GM23338 (cell line): ENCODE results near the gene ONECUT1. TPM values are rescaled to one million over a fixed set of nuclear protein-coding genes. Genes with fewer than 3 reads are reported as not detected.

ENCODE experiments used
- ATAC-seq: fragments of 200-7000 bp; cut with Tn5 transposase; 3 replicates; pipeline ENCODE4 v1.9.1; 2020
- DNase-seq: peaks from one replicate; pipeline ENCODE4 v3.0.0-alpha.2; 2015; ENCODE audit warnings: low spot score
- H2AFZ ChIP-seq: fragments of 200-600 bp; sonication (generic); 2 replicates; pipeline ENCODE4 v1.8.0; 2016; ENCODE audit warnings: antibody characterized with exemption, mild to moderate bottlenecking, moderate library complexity
- H3F3A ChIP-seq: fragments of 200-600 bp; sonication (generic); replicated peaks from 2 replicates; pipeline ENCODE4 v1.8.0; 2017; ENCODE audit warnings: antibody characterized with exemption, mixed run types, low read depth
- H3K27ac ChIP-seq: fragments of 200-600 bp; sonication (generic); 2 replicates; pipeline ENCODE4 v1.6.1; 2016; ENCODE audit warnings: low read depth
- H3K27me3 ChIP-seq: fragments of 200-600 bp; sonication (generic); 2 replicates; pipeline ENCODE4 v1.8.0; 2016; ENCODE audit warnings: mild to moderate bottlenecking, mixed run types, moderate library complexity; ENCODE audit not compliant: insufficient read depth
- H3K36me3 ChIP-seq: fragments of 200-600 bp; sonication (generic); 2 replicates; pipeline ENCODE4 v1.8.0; 2016; ENCODE audit warnings: mild to moderate bottlenecking; ENCODE audit not compliant: insufficient read depth
- H3K4me1 ChIP-seq: fragments of 200-600 bp; sonication (generic); 2 replicates; pipeline ENCODE4 v1.8.0; 2016; ENCODE audit warnings: mild to moderate bottlenecking, moderate library complexity; ENCODE audit not compliant: insufficient read depth
- H3K4me2 ChIP-seq: fragments of 200-600 bp; sonication (generic); 2 replicates; pipeline ENCODE4 v1.7.1; 2017; ENCODE audit warnings: mixed run types
- H3K4me3 ChIP-seq: fragments of 200-600 bp; sonication (generic); 2 replicates; pipeline ENCODE4 v1.6.1; 2016; ENCODE audit warnings: mixed run types
- H3K79me2 ChIP-seq: fragments of 200-600 bp; sonication (generic); replicated peaks from 2 replicates; pipeline ENCODE4 v1.8.0; 2017; ENCODE audit warnings: mild to moderate bottlenecking; ENCODE audit not compliant: insufficient read depth
- H3K9me2 ChIP-seq: fragments of 200-600 bp; sonication (generic); 2 replicates; pipeline ENCODE4 v1.8.0; 2017; ENCODE audit not compliant: insufficient read depth
- H4K20me1 ChIP-seq: fragments of 200-600 bp; sonication (generic); replicated peaks from 2 replicates; pipeline ENCODE4 v1.8.0; 2017; ENCODE audit warnings: mild to moderate bottlenecking; ENCODE audit not compliant: insufficient read depth
- H3K27ac Mint-ChIP-seq: 2 replicates; pipeline ENCODE4 v1.8.0; 2020; ENCODE audit warnings: inconsistent platforms, mild to moderate bottlenecking, moderate library complexity, mixed read lengths
- H3K27me3 Mint-ChIP-seq: 3 replicates; pipeline ENCODE4 v1.8.0; 2022; ENCODE audit warnings: low read depth, mild to moderate bottlenecking, moderate library complexity, mixed read lengths, inconsistent platforms; ENCODE audit not compliant: insufficient read depth, poor library complexity
- H3K36me3 Mint-ChIP-seq: 3 replicates; pipeline ENCODE4 v1.8.0; 2021; ENCODE audit warnings: low read depth, mild to moderate bottlenecking, inconsistent platforms, moderate library complexity, mixed read lengths
- H3K4me1 Mint-ChIP-seq: 3 replicates; pipeline ENCODE4 v1.8.0; 2020; ENCODE audit warnings: mild to moderate bottlenecking, inconsistent platforms, mixed read lengths
- H3K4me3 Mint-ChIP-seq: 3 replicates; pipeline ENCODE4 v1.8.0; 2021; ENCODE audit warnings: moderate library complexity, mild to moderate bottlenecking, inconsistent platforms, mixed read lengths
- H3K9me3 Mint-ChIP-seq: 3 replicates; pipeline ENCODE4 v1.8.0; 2020; ENCODE audit warnings: moderate library complexity, mild to moderate bottlenecking, inconsistent platforms, mixed read lengths
- CREB1 ChIP-seq: fragments of 250-450 bp; sonication (Bioruptor Pico); IDR thresholded peaks from 2 replicates; pipeline ENCODE4 v1.5.0; 2020; ENCODE audit warnings: low read depth, mild to moderate bottlenecking, moderate library complexity
- ETS1 ChIP-seq: IDR thresholded peaks from 2 replicates; pipeline ENCODE4 v1.6.1; 2016; ENCODE audit warnings: antibody characterized with exemption
- NANOG ChIP-seq: IDR thresholded peaks from 2 replicates; pipeline ENCODE4 v1.6.1; 2016; ENCODE audit warnings: antibody characterized with exemption, borderline replicate concordance
- STAT1 ChIP-seq: IDR thresholded peaks from one replicate; pipeline ENCODE4 v1.6.1; 2016; ENCODE audit warnings: antibody characterized with exemption; ENCODE audit not compliant: unreplicated experiment
- ZNF114 ChIP-seq: fragments of 250-450 bp; sonication (Bioruptor Pico); IDR thresholded peaks from 2 replicates; pipeline ENCODE4 v1.5.0; 2020; ENCODE audit warnings: mild to moderate bottlenecking, moderate library complexity
- ZNF331 ChIP-seq: fragments of 250-450 bp; sonication (Bioruptor Pico); IDR thresholded peaks from 2 replicates; pipeline ENCODE4 v1.5.0; 2020; ENCODE audit warnings: low read depth, mild to moderate bottlenecking, moderate library complexity
- ZNF462 ChIP-seq: fragments of 250-450 bp; sonication (Bioruptor Pico); IDR thresholded peaks from 2 replicates; pipeline ENCODE4 v1.5.0; 2020; ENCODE audit warnings: mild to moderate bottlenecking, moderate library complexity
- polyA plus RNA-seq: library from polyadenylated mRNA; unstranded; fragments of >200 nt; fragmentation: Nextera tagmentation; extraction: Ambion mirVana; gene quantifications from 2 replicates; pipeline ENCODE4 v1.2.1, GENCODE V29; 2016
- total RNA-seq: library from RNA; depleted of rRNA; stranded (reverse); fragments of >200 nt; shearing (Covaris generic); gene quantifications from 2 replicates; pipeline ENCODE4 v1.2.3, GENCODE V29; 2014

Gene ONECUT1
- total and polyA plus RNA-seq, 2 experiments from 2014 or later = 4.3 to 9.4 TPM

- TF ChIP-seq STAT1 (no peak), CREB1 (no peak), ZNF114 (CRISPR knock-in tag) (no peak), ZNF331 (no peak), NANOG (no peak), ZNF462 (CRISPR knock-in tag) (no peak), ETS1 (no peak)
- H3K27me3 ChIP-seq = no peaks in the 10 kb centered on the region
- Mint-ChIP-seq H3K4me1 (peaks cover 11% of the 10 kb centered on the region), H3K9me3 (no peaks in the 10 kb centered on the region), H3K4me3 (no peak overlapping the region), H3K27me3 (peaks cover 3% of the 10 kb centered on the region), H3K27ac (no peak overlapping the region), H3K36me3 (no peaks in the 10 kb centered on the region; the same call in 2 of the 3 replicates)
- H4K20me1 ChIP-seq = no peaks in the 10 kb centered on the region
- no peaks in the 10 kb centered on the region for H3K4me1 ChIP-seq
- no peak overlapping the region for H3K4me3 ChIP-seq
- DNase-seq (no peak), ATAC-seq (no peak)
- peaks cover 11% of the 10 kb centered on the region for H3K9me2 ChIP-seq
- H3K36me3 ChIP-seq = no peaks in the 10 kb centered on the region
- no peak overlapping the region for H3K27ac ChIP-seq
- no peak overlapping the region for H3K4me2 ChIP-seq
- H3F3A ChIP-seq = no peaks in the 10 kb centered on the region
- no peak overlapping the region for H2AFZ ChIP-seq
- H3K79me2 ChIP-seq = no peaks in the 10 kb centered on the region
These were observed 25.4 kb downstream of the ONECUT1 start for GRCh38 chr15:52764731-52765130.
